ENCODE measurements around the gene LRBA.

Gene LRBA

DNA sequence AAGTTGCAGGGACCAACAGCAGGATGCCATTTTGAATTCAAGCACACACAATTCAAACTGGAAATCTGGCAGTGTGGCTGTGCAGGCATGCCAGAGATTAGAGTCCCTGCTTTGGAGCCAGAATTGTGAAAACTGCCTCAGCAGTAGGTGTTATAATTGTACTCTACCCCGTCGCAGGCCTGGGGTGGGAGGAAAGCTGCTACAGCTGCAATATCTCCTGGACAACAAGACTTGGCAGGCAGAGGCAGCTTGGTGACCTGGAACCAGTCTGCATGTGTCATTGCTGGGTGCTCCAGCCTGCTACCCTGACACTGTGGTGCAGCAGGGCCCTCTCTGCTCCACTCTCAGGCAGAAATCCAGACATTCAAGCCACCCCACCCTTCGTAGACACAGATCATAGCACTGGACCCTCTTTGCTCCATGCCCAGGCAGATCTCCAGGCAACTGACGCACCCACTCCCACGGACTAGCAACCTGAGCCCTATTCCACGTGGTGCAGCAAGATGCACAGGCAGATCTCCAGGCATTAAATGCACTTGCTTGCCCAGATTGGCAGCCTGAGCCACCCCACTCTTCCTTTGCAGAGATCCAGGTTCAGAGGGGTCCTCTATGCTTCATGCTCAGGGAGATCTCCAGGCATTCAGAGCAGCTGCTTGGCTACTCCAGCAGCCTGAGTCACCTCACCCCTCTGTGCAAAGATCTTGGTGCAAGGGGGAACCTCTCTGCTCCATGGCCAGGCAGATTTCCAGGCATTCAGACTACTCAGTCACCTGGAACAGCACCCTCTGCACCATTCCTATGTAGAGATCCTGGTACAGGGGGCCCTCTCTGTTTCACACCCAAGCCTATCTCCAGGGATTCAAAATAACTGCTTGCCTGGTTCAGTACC is 140.5 kb downstream of the LRBA start:
- no peak for DNase-seq

DNA sequence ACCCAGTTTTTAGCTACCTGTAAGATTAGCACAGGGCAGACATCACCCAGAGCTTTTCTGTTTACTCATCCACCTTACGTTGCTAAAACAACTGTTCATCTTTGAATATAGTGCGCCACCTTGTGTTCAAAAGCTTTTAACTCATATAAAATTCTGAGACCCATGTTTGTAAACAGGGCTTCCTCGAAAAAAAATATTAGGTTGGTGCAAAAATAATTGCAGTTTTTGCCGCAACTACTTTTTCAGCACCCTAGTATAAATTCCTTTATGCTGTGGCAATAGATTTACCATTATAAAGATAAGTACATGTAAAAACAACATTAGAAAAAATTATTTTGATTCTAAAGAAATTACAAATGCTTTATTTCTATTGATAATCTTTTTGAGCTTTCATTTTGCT is 147.9 kb downstream of the LRBA start:
- peak; percentile 76 to 93 for DNase-seq

GRCh38 chr4:150863456-150863855 is 151.6 kb downstream of the LRBA start:
- no peak for DNase-seq

DNA sequence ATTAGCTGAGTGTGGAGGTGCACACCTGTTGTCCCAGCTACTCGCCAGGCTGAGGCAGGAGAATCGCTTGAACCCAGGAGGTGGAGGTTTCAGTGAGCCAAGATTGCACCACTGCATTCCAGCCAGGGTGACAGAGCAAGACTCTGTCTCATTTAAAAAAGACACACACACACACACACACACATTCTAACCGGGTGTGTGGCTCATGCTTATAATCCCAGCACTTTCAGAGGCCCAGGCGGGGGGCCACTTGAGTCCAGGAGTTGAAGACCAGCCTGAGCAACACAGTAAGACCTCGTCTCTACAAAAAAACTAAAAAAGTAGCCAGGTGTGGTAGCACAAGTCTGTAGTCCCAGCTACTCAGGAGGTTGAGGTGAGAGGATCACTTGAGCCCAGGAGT is 152.3 kb downstream of the LRBA start:
- no peak for DNase-seq

DNA sequence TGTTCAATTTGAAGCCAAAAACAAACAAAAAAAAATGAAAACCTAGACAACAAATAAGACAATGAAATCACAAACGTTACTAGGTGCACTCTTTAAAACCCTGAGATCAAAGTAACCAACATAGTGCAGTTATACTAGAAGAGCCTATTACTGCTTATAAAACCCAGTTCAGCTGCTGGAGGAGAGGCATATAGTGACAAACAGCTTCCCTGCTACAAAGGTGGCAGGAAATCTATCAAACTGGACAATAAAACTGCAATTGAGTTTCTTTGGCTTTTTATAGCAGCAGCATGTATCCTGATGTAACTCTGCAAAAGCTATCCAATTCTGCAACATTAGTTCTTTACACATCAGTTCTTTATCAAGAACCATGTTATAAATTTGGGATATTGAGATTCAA is 155.6 kb downstream of the LRBA start:
- DNase-seq: no peak

GRCh38 chr4:150855981-150856510 is 159.0 kb downstream of the LRBA start:
- no peak for DNase-seq

GRCh38 chr4:150854600-150854999 is 160.5 kb downstream of the LRBA start:
- no peak for DNase-seq

DNA sequence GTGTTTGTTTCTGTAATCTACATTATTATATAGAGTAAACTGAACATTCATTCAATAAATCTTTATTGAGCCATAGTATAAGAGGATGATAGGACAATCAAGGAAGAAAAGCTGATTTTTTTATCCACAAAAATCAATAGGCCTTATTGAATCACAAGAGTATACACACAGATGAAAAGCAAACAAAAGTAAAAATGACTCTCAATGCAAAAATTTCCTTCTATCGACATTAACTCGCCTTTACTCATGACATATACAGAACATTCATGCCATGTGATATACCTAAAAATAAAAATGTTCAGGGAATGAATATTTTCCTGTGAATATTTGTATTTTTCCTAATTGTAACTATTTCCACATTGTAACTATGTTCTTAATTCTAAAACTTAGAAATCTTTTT is 161.2 kb downstream of the LRBA start:
- no peak for DNase-seq

DNA sequence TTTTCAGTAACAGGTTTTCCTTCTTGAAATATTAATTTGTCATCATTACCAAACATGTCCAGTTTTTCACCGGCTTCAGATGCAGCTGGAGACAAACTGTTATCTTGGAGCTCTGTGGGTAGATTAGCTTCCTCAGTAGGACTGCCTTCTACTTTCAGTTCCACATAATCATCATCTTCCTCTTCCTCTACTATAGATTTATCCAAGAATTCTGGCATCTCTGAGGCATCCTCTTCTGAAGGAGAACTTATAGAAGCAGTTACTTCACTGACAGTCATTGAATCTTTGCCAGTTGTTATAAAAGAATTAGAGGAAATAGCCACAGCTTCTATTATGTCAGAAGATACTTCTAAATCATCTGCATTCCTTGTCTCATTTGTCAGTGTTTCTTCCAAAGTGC is 162.9 kb downstream of the LRBA start:
- no peak for DNase-seq

- DNase-seq: no peak
Observed at GRCh38 chr4:150849016-150849415, 166.1 kb downstream of the LRBA start.

- no peak for DNase-seq
Observed at GRCh38 chr4:150828159-150828558, 186.9 kb downstream of the LRBA start.

- no peak for DNase-seq
Observed at GRCh38 chr4:150827226-150827625, 187.9 kb downstream of the LRBA start.

- DNase-seq: no peak
Observed at GRCh38 chr4:150826306-150826705, 188.8 kb downstream of the LRBA start.

- DNase-seq: no peak
Observed at GRCh38 chr4:150822407-150822806, 192.7 kb downstream of the LRBA start.

DNA sequence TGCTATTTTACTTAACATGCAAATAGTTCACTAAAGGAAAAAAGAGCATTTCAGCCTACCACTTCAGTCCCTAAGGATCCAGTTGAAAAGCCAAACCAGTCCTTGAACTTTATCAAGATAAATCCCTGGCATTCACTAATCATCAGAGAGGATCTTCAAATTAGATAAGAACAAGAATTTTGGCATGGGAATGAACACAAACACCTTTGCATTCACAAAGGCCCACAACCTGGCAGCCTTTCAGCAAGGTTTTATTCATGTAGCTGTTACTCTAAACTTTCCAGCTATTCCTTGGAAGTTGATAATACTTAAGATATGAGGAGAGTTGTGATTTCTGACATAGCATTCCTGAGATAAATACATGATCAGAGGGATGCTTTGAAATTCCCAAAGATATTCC is 193.4 kb downstream of the LRBA start:
- DNase-seq: no peak

DNA sequence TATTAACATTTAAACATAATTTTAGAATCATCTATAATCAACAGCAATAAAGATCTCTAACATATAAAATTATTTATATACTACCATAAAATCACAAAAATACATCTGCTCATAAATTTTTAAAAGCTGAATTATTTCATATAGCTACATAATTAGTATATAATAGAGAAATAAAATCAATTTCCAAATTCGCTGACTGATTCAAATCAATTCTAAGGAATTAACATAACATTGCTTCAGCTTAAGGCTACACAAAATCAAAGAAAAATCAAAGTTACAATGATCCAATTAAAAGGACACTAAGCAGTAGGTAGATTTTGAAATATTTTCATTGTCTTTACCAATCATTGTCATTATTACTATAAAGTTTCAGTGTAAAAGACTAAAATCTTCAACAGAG is 194.7 kb downstream of the LRBA start:
- no peak for DNase-seq

DNA sequence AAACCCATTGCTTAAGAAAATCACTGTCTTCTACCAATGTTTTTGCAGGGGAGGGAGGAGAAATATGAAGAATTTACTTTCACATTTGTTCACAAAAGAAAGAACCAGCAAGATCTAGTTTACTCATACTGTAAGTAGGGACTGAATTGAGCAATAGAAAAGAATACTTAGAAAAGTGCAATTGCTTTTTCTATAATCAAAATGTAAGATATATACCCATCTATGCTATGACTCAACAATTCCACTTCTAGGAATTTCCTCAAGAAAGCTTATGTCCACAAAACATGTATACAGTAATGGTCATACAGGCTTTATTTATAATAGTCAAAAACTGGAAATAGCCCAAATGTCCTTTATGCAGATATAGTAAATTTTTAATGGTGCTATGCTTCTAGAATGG is 196.4 kb downstream of the LRBA start:
- DNase-seq: no peak

- no peak for DNase-seq
Observed at GRCh38 chr4:150817804-150818528, 197.1 kb downstream of the LRBA start.

GRCh38 chr4:150817017-150817416 is 198.1 kb downstream of the LRBA start:
- DNase-seq: no peak

GRCh38 chr4:150816491-150816890 is 198.6 kb downstream of the LRBA start:
- DNase-seq: no peak

DNA sequence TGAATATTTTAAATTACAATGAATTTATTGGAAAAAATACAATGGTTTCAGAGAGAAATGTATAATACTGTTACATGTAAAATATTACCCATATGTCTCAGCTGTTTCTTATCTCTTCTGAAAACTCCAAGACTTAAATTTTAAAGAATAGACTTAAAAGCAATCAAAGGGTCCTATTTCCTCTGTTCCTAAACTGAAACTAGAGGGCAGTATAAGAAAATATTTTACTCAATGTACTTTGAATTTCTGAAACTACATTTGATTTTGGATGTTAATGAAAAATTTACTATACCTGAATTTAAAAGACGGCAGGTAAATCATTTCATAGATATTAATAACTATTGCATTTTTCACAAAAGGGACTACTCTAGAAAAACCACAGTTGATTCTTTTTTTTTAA is 200.2 kb downstream of the LRBA start:
- DNase-seq: no peak

DNA sequence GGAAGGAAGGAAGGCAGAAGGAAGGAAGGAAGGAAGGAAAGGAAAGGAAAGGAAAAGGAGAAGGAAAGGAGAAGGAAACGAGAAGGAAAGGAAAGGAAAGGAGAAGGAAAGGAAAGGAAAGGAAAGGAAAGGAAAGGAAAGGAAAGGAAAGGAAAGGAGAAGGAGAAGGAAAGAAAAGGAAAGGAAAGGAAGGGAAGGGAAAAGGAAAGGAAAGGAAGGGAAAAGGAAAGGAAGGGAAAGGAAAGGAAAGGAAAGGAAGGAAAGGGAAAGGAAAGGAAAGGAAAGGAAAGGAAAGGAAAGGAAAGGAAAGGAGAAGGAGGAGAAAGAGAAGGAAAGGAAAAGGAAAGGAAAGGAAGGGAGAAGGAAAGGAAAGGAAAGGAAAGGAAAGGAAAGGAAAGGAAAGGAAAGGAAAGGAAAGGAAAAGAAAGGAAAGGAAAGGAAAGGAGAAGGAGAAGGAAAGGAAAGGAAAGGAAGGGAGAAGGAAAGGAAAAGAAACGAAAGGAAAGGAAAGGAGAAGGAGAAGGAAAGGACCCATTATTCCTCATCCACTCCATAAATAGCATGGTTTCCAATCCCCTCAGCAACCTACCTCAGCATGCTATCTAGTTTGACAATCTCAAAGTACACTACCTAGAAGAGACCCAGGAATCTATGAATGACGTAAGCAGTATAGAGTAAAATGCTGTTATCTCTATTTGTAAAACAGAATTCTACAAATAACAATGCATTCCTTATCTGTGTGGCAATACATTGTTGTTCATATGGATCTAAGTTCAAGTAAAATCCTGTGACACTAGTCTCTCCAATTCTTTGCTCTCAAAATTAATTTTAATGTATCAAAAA is 209.7 kb downstream of the LRBA start:
- no peak for DNase-seq

DNA sequence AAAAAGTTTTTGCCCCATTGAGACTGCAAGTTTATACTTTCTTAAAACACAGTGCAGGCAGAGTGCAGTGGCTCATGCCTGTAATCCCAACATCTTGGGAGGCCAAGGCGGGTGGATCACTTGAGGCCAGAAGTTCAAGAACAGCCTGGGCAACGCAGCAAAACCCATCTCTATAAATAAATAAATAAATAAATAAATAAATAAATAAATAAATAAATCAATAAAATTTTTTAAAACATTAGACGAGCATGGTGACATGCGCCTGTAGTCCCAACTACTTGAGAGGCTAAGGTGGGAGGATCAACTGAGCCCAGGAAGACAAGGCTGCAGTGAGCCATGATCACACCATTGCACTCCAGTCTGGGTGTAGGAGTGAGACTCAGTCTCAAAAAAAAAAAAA is 213.3 kb downstream of the LRBA start:
- no peak for DNase-seq

All from NCI-H526 (cell line).